Inflammatory macrophage (primary cell): ENCODE measurements around the gene NIPA2.

Source experiments
- DNase-seq, 2 donors: peaks; one replicate each; pipeline ENCODE4 v3.0.0-alpha.2; 2020 to 2022

The NIPA2 gene

DNA sequence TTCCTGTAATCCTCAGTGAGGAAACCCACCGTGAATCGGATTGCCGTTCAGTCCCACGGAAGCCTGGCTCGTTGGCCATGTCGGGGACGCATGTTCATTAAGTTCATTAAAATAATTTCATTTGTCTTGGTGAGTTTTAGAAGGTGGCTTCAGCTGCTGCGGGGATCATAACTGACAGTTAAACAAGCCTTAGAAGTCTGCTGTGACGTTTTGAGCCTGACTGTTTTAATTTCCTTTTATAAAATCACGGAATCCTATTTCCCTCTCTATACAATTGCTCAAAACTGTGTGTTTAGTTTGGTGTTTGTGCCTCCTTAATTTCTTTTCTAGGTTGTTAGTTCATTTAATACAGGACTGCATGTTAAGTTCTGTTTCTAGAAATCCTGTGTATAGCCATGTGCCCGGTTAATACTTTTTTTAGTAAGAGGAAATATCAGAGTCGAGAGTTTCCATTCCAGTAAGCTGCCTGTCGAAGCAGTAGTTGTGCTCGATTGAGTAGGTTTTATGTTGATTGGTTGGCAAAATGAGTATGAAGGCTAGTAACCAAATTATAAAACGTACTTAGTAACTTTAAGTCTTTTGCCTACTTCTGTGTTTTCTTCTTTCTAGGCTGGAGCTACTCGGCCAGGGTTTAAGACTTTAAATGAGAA, 705 bp downstream of the NIPA2 start:
- DNase-seq: peak; percentile 7 to 18

GRCh38 chr15:22844421-22845288, 6.2 kb downstream of the NIPA2 start:
- DNase-seq: no peak

GRCh38 chr15:22845289-22845900, 6.9 kb downstream of the NIPA2 start:
- no peak for DNase-seq

- no peak for DNase-seq
Measured at GRCh38 chr15:22846073-22846472, 7.6 kb downstream of the NIPA2 start.

DNA sequence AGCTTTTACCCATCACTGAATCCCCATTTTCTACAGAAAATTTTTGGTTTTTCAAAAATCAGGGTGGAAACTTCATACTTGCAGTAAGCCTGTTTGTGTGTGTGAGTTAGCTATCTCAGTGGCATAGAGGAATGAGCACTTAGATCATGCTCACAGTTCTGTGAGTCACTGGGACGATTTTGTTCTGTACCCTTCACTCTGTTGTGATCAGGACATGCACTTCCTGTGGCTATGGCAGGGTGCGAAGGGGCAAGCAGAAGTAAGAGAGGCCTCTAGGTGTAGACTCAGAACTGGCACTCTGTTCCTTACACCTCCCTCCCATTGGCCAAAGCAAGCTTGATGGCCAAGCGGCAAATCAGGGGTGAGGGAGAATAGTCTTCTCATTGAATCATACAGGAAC, 11.6 kb downstream of the NIPA2 start:
- DNase-seq: peak in 1 of 2 donors; percentile 29

GRCh38 chr15:22851513-22851912, 13.0 kb downstream of the NIPA2 start:
- no peak for DNase-seq

- DNase-seq: no peak
Measured at GRCh38 chr15:22855791-22856190, 17.3 kb downstream of the NIPA2 start.

GRCh38 chr15:22856659-22857058, 18.2 kb downstream of the NIPA2 start:
- DNase-seq: no peak

- no peak for DNase-seq
Measured at GRCh38 chr15:22861161-22861560, 22.7 kb downstream of the NIPA2 start.

DNA sequence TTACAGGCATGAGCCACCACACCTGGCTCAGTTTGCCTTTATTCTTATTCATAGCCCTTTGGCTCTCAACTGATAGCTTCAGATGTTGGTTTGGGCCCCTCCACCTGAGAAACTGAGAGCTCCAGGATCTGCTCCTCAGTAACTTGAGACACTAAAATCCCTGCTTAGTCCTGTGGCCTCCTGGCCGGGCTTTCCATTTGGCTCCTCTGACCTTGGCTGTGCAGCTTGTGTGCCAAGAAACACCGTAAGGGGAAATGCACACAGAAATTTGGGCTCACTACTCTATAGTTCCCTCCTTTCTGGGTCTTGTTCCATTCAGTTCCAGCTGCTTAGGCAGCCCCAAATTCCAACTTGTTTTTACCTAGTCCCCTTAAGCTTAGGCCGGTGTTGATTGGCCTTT, 24.9 kb downstream of the NIPA2 start:
- no peak for DNase-seq

- no peak for DNase-seq
Measured at GRCh38 chr15:22866079-22866478, 27.6 kb downstream of the NIPA2 start.

DNA sequence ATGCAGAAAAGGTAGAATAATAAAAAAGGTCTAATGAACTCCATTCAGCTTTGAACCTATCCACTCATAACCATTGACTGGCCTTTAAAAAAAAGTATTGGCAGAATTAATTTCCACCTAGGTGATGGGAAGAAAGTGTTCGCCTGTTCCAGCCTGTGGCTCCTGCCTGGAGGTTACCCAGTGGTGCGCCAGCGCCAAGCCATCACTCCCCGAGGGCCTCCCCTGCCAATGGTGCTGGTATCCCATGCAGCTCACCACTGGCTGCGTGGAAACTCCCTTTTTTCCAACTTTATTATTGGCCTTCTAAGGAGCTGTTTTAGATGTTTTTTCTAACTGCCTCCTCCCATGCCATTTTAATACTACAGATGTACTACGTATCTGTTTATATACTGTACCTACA, 29.4 kb downstream of the NIPA2 start:
- DNase-seq: no peak

- DNase-seq: no peak
Measured at GRCh38 chr15:22868495-22868894, 30.0 kb downstream of the NIPA2 start.

DNA sequence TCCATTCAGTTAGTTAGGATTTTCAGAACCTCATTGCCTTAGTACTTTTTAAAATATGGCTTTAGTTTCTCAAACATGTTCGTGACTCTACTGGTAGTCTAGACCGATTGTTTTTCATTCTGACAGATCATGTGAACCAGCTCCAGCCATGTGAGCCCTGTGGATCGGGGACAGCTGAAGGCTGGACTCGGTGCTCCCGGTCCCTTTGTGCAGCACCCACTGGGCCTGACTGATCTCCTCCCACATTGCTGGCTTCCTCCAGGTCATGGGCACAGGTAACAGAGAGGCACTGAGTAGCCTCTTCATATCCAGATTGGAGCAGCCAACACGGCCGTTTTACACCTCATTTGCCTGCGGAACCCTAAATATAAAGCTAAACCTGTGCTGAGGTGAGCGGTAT, 30.5 kb downstream of the NIPA2 start:
- DNase-seq: no peak

GRCh38 chr15:22869856-22870255, 31.4 kb downstream of the NIPA2 start:
- no peak for DNase-seq

GRCh38 chr15:22870865-22871264, 32.4 kb downstream of the NIPA2 start:
- DNase-seq: no peak

DNA sequence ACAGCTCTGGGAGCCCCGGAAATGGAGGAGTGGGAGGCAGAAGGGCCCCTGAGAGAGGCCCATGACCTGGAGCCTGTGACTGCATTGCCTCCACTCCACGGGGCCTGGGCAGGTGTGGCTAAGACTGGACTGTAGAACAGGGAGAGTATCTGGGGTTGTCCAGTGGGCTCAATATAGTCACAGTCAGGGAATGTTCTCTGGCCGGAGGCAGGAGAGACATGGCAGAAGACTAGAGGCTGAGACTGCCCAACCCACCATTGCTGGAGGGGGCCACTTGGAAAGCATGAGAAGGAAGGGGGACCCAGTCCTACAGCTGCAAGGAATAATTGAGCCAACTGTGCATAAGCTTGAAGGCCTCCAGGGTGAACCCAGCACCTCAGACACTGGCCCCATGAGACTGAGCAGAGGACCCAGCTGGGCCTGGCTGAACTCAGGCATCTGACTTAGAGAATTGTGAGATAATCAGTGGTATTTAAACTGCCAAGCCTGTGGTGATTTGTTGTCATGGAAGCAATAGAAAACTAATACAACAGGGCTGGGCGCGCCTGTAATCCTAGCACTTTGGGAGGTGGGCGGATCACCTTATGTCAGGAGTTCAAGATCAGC, 33.1 kb downstream of the NIPA2 start:
- no peak for DNase-seq

- DNase-seq: no peak
Measured at GRCh38 chr15:22872936-22873701, 34.7 kb downstream of the NIPA2 start.

GRCh38 chr15:22873841-22874240, 35.4 kb downstream of the NIPA2 start:
- DNase-seq: no peak

GRCh38 chr15:22874256-22874655, 35.8 kb downstream of the NIPA2 start:
- no peak for DNase-seq

GRCh38 chr15:22874966-22875365, 36.5 kb downstream of the NIPA2 start:
- DNase-seq: no peak

DNA sequence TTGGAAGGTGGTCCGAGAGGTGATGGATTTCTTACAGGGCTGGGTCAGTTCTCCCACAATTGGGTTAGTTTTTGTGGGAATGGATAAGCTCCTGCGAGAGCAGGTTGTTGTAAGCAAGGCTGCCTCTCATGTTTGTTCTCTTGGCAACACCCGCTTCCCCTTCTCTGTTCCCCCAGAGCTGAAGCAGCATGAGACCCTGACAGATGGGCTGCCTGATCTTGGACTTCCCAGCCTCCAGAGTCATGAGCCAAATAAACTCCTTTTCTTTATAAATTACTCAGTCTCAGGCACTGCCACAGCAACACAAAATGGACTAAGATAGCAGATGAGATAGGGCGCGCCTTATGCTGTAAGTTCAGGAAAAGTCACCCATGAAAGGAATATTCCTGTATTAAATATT, 38.7 kb downstream of the NIPA2 start:
- no peak for DNase-seq

GRCh38 chr15:22877607-22878006, 39.1 kb downstream of the NIPA2 start:
- DNase-seq: no peak
